ENCODE measurements around the gene CFAP90.

CFAP90 gene

GRCh38 chr5:7842531-7842930 is 8.4 kb downstream of the CFAP90 start:
- TF ChIP-seq CTCF (IDR thresholded peaks at IDR 0.05), result no peak
- Histone ChIP-seq H3K27ac (no peak overlapping the region), H3K27me3 (peaks cover 41% of the 10 kb centered on the region)

GRCh38 chr5:7837403-7837802 is 13.5 kb downstream of the CFAP90 start:
- Histone ChIP-seq H3K9me3 (no peaks in the 10 kb centered on the region), H3K4me1 (ENCODE audit: control insufficient read depth in 1 of 2, insufficient read depth in 1 of 2, low read depth in 1 of 2, low read length in 1 of 2) (no peaks in the 10 kb centered on the region), H3K36me3 (no peaks in the 10 kb centered on the region), H3K4me3 (ENCODE audit: low read depth in 1 of 2, low read length in 1 of 2) (no peak overlapping the region), H3K27ac (no peak overlapping the region), H3K27me3 (peaks cover 3% of the 10 kb centered on the region)
- TF ChIP-seq CTCF (IDR thresholded peaks at IDR 0.05), result no peak

More at GRCh38 chr5:7842531-7842930, 8.4 kb downstream of the CFAP90 start:
- Histone ChIP-seq H3K36me3 (no peaks in the 10 kb centered on the region), H3K4me3 (ENCODE audit: low read depth in 1 of 2, low read length in 1 of 2) (no peak overlapping the region), H3K9me3 (no peaks in the 10 kb centered on the region), H3K4me1 (ENCODE audit: control insufficient read depth in 1 of 2, insufficient read depth in 1 of 2, low read depth in 1 of 2, low read length in 1 of 2) (no peaks in the 10 kb centered on the region)

GRCh38 chr5:7834982-7835381 is 16.0 kb downstream of the CFAP90 start:
- no peak for TF ChIP-seq CTCF (IDR thresholded peaks at IDR 0.05)
- no peak overlapping the region for H3K27ac ChIP-seq
- no peaks in the 10 kb centered on the region for H3K9me3 ChIP-seq
- no peak overlapping the region for H3K4me3 ChIP-seq (ENCODE audit: low read depth in 1 of 2, low read length in 1 of 2)
- H3K4me1 ChIP-seq (ENCODE audit: control insufficient read depth in 1 of 2, insufficient read depth in 1 of 2, low read depth in 1 of 2, low read length in 1 of 2), result no peaks in the 10 kb centered on the region
- no peaks in the 10 kb centered on the region for H3K36me3 ChIP-seq
- no peaks in the 10 kb centered on the region for H3K27me3 ChIP-seq

GRCh38 chr5:7828269-7828668 is 22.7 kb downstream of the CFAP90 start:
- Histone ChIP-seq H3K4me3 (ENCODE audit: low read depth in 1 of 2, low read length in 1 of 2) (no peak overlapping the region), H3K27me3 (no peaks in the 10 kb centered on the region), H3K36me3 (no peaks in the 10 kb centered on the region), H3K27ac (no peak overlapping the region), H3K9me3 (no peaks in the 10 kb centered on the region), H3K4me1 (ENCODE audit: control insufficient read depth in 1 of 2, insufficient read depth in 1 of 2, low read depth in 1 of 2, low read length in 1 of 2) (no peaks in the 10 kb centered on the region)
- TF ChIP-seq CTCF (IDR thresholded peaks at IDR 0.05), result no peak

GRCh38 chr5:7827610-7828009 is 23.3 kb downstream of the CFAP90 start:
- H3K27ac ChIP-seq, result no peak overlapping the region
- H3K4me3 ChIP-seq (ENCODE audit: low read depth in 1 of 2, low read length in 1 of 2), result no peak overlapping the region
- H3K4me1 ChIP-seq (ENCODE audit: control insufficient read depth in 1 of 2, insufficient read depth in 1 of 2, low read depth in 1 of 2, low read length in 1 of 2), result no peaks in the 10 kb centered on the region
- H3K27me3 ChIP-seq, result no peaks in the 10 kb centered on the region
- TF ChIP-seq CTCF (IDR thresholded peaks at IDR 0.05), result no peak
- H3K36me3 ChIP-seq, result no peaks in the 10 kb centered on the region
- no peaks in the 10 kb centered on the region for H3K9me3 ChIP-seq

- Histone ChIP-seq H3K27ac (no peak overlapping the region), H3K4me3 (ENCODE audit: low read depth in 1 of 2, low read length in 1 of 2) (no peak overlapping the region), H3K4me1 (ENCODE audit: control insufficient read depth in 1 of 2, insufficient read depth in 1 of 2, low read depth in 1 of 2, low read length in 1 of 2) (peaks cover 6% of the 10 kb centered on the region in 2 experiments), H3K27me3 (no peaks in the 10 kb centered on the region), H3K36me3 (no peaks in the 10 kb centered on the region), H3K9me3 (no peaks in the 10 kb centered on the region)
- no peak for TF ChIP-seq CTCF (IDR thresholded peaks at IDR 0.05)
Observed at GRCh38 chr5:7825630-7826029, 25.3 kb downstream of the CFAP90 start.
